Activated effector memory CD4-positive, alpha-beta T cell treated with Interleukin-2 at 50 U/mL for 16 hours (primary cell): ENCODE measurements around the gene MYH10.

ENCODE experiments used
- DNase-seq: peaks from one replicate; pipeline ENCODE4 v3.0.0-alpha.2; 2020

The MYH10 gene

GRCh38 chr17:8490256-8491023 is 140.1 kb downstream of the MYH10 start:
- DNase-seq: no peak

DNA sequence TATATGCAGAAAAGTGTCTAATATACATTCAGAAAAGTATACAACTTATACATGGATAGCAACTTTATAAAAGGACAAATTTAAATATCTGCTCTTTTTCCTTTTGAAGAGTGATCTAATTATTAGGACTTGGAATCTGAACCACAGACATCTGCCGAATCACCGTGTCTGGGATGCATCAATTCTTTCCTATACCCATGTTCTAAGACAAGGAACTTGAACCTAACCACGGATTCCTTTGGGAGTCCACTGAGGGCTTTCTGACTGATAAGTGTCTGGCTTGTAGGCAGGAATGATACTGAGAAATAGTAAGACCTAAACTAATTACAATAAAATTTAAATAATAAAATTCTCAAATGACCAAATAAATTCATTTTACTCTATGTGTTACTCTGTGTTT is 140.7 kb downstream of the MYH10 start:
- no peak for DNase-seq

GRCh38 chr17:8488901-8489300 is 141.6 kb downstream of the MYH10 start:
- DNase-seq: no peak

GRCh38 chr17:8488491-8488890 is 142.0 kb downstream of the MYH10 start:
- no peak for DNase-seq

DNA sequence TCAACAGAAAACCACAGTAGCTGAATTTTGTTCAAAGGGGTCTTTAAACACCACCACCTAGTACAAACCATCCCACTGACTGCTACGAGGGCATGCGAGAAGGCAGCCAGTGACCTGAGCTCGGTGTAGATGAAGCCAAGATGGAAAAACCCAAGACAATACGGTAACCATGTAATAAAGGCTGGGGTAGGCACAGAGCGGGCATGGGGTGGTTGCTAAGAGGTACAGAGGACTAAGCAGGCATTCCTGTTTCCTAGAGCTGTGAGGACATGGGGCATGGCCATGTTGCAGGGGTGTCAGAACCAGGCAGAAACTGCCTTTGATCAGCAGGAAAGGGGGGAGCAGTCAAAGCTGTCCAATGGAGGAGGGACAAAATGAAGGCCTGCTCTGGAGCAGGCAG is 142.8 kb downstream of the MYH10 start:
- no peak for DNase-seq

DNA sequence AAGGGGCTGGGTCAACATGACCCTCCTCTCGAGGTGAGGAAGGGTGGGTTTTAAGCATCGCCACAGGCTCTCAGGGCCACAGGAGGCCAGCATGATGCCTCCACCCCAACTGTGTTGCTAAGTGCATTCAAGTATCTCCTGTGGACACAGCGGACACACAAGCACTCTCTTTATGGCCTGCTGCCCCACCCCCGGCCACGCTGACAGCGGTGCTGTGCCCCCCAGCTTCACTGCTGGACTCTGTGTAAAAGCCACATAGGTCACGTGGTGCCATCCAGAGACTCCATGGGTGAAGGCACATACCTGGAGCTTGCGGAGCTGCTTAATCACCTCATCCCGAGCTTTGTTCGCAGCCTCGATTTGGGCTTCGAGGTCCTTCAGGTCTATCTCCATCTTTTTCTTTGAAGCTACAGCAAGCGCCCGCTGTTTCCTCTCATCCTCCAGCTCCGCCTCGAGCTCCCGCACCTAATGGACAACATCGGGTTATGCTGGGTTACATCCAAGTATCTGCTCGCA is 143.3 kb downstream of the MYH10 start:
- no peak for DNase-seq

DNA sequence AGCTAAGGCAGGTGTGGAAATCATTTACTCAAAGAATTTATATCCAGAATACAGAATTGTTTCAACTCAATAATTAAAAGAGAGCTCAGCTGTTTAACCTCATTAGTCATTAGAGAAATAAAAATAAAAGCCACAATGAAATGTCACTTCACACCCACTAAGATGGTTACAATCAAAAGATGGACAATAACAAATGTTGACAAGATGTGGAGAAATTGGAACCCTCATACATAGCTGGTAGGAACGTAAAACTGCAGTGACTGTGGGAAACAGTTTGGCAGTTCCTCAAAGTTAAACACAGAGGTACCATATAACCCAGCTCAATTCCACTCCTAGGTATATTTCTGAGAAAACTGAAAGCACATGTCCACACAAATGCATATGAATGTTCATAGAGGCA is 145.0 kb downstream of the MYH10 start:
- no peak for DNase-seq

- DNase-seq: no peak
These were observed 146.1 kb downstream of the MYH10 start for GRCh38 chr17:8484465-8484864.

DNA sequence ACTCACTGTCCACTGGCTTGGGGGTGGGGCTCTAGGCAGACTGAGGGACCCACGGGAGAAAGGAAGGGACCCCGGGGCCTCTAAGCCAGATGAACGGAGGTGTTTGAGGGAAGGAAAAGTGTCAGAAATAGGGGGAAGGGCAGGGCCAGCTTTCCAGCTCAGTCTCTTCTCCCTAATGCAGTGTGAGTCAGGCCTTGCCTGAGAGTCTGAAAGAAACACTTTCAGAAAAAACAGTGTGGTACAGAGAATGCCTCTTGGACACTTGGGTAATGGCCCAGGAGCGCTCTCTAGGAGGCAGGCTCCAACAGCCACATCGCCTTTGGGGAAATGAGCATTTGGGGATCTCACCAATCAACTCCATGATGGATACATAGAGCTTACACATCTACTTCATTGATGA is 148.0 kb downstream of the MYH10 start:
- no peak for DNase-seq

GRCh38 chr17:8481703-8482102 is 148.8 kb downstream of the MYH10 start:
- DNase-seq: no peak

DNA sequence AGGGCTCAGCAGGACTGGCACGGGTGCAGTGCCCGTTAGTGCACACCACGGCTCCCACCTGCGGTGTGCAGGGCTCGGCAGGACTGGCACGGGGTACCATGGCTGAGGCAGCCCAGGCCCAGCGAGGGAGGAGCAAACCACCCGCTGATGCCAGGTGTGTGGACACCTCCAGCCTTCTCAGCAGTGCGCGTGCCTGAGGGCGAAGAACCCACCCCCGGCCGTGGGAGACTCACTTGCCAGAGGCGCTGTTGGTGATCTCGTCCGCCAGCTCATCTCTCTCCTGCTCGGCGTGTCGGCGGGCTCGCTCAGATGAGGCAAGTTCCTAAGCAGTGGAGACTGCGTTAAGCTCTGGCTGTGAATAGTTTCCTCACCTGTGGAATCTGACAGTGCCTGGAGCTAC is 149.4 kb downstream of the MYH10 start:
- no peak for DNase-seq

- no peak for DNase-seq
These were observed 150.2 kb downstream of the MYH10 start for GRCh38 chr17:8480011-8480976.

DNA sequence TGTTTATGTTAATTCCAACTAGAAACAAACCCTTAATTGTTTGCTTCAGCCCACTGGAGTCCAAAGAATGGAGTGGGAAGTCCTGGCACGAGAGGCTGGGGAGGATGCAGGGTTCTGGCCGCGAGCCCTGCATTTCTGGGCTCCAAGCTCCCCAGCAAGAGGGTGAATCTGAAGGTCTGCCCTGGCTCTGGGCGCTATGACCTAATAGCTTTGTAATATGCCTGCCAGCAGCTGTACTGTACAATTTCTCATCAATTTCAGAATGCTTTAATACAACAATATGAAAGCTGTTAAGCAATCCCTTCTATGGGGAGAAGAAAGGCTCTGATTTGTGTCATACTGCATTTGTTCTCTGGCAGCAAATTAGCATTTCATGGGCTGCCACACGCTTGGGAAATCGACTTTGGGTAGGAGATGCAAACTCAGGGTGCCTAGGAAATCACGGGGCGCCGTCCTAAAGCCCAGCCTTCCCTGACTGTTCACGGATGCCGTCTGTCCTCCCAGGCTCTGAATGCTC is 151.0 kb downstream of the MYH10 start:
- DNase-seq: no peak

GRCh38 chr17:8477715-8478441 is 152.6 kb downstream of the MYH10 start:
- DNase-seq: no peak

DNA sequence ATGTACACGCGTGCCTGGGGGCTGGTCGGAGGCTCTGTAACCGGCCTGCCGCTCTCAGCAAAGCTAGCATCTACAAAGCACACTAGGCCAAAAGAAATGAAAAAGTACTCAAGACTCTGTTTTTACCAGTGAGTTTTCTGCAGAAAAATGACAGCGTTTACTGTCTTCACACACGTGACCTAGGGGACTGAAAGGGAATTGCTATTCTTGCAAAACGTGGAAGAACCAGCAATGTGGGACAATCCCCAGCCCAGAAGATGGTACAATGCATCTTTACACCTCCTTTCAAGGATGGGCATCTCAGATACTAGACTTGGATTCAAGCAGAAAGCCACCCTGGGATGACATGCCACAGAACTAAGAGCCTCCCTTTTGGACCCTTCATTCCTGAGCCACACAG is 153.4 kb downstream of the MYH10 start:
- DNase-seq: no peak

GRCh38 chr17:8476741-8477140 is 153.8 kb downstream of the MYH10 start:
- DNase-seq: no peak

DNA sequence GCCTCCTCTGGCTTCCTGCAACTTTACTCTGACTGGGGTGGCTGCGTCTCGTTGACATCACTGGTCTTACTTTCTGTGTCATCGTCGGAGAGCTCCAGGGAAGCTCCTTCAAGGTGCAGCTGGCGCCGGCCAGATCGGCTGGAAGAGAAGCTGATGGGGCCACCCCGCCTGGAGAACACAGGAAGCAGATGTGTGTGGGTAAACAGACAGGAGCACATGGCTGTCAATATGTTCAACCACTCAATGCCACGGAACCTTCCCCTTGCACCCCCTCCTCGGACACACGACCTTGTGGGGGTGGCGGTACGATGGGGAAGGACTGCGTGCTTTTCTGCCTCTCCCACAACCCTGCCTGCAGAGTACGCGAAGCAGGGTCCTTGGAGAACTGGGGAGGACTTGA is 154.7 kb downstream of the MYH10 start:
- no peak for DNase-seq

GRCh38 chr17:8475227-8475626 is 155.3 kb downstream of the MYH10 start:
- no peak for DNase-seq

- DNase-seq: no peak
These were observed 155.7 kb downstream of the MYH10 start for GRCh38 chr17:8474826-8475225.

- no peak for DNase-seq
These were observed 156.9 kb downstream of the MYH10 start for GRCh38 chr17:8473451-8474192.

DNA sequence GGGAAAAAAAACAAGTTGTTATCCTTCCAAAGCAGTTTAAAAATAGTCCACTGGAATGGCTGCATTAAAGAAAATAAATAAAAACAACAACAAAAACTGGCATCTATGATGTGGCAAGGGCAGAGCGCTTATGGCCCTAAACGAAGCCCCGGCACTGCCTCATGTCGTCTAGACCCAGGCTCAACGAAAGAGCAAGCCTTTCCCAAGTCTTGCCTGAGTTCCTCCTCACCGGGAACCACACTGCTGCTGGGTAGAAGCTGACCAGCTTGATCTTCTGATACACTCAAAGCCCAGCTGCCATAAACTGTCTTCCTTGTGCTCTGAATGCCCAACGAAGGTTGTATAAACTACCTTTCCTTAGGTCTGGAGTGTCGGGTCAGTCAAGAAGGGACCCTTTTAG is 157.9 kb downstream of the MYH10 start:
- no peak for DNase-seq

DNA sequence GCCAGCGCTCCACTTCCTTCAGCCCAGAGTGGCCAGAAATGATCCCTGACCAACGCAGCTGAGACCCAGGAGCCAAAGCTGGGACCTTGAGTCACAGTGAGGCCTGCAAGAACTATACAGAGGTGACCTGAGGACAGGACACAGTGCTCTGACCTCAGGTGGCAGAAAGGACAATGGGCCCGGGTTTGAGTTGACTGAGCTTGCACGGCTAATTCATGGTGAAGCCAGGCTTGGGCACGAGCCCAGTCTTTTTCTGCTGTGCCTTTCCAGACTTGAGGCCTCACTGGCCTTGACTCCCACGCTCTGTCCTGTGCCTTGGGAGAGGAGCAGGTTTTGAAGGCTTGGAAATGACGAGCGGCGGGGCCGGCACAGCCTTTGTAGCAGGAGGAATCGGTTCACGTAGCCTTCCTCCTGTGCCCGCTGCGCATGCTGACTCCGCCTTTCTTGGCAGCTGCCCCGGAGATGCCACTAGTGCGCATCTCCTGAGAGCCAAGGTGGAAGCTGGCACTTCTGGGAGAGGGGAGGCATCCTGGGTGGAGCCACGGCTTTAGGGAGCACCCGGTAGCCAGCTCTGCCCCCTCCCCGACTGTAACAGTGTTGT is 160.0 kb downstream of the MYH10 start:
- no peak for DNase-seq
